ENCODE data around the gene TRPM5.

TRPM5 gene, protein sequence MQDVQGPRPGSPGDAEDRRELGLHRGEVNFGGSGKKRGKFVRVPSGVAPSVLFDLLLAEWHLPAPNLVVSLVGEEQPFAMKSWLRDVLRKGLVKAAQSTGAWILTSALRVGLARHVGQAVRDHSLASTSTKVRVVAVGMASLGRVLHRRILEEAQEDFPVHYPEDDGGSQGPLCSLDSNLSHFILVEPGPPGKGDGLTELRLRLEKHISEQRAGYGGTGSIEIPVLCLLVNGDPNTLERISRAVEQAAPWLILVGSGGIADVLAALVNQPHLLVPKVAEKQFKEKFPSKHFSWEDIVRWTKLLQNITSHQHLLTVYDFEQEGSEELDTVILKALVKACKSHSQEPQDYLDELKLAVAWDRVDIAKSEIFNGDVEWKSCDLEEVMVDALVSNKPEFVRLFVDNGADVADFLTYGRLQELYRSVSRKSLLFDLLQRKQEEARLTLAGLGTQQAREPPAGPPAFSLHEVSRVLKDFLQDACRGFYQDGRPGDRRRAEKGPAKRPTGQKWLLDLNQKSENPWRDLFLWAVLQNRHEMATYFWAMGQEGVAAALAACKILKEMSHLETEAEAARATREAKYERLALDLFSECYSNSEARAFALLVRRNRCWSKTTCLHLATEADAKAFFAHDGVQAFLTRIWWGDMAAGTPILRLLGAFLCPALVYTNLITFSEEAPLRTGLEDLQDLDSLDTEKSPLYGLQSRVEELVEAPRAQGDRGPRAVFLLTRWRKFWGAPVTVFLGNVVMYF (N-terminal part only)

DNA sequence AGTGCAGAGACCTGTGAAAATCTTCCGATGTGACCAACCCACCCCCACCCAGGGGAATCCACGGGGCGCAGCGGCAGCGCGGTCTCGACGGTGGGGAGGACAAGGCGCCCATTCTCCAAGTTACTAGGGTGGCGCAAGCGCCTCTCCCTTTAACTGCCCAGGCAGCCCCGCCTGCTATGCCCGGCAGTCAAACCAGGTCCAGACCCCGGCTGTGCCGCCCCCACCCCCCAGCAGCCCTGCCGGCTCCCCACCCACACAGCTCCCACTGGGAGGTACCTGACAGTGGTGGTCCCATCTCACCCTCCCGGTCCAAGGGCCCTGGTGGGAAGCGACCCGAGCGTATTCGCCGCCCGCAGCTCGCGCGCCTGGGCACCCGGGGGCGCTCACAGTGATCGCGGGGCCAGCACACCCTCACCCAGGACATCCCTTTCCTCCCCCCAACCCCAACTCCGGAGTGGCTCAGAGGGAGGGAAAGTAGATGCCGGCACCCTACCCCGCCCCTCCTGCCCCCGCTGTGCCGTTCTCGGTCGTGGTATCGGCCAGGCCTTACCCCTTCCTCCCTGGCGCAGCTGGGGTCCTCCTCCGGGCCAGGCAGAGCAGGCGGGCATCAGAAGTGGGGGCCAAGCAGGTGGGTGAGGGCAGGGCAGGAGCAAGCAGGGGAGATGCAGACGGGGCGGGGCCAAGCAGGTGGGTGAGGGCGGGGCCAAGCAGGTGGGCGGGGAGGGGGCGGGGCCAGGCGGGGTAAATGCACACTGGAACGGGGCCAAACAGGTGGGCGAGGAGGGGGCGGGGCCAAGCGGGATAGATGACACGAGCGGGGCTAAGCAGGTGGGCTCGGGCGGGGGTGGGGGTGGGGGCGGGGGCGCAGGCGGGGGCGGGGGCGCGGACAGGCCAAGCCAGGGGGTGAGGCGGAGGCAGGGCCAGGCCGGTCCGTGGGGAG, at the start of gene TRPM5:
Gene TRPM5, minus strand, starts transcription at position 634 of the 940 bp plus-strand sequence. CDS start 21,478 bp downstream, outside the sequence.
- no peaks in the 10 kb centered on the region for H3K9me3 ChIP-seq (ENCODE audit: control insufficient read depth in 1 of 2, low read length in 2 of 2)
- H3K9ac ChIP-seq (ENCODE audit: low read depth in 1 of 2, low read length in 2 of 2) = peak within 1 kb of the TSS; percentile 80 to 90
- peak within 1 kb of the TSS; percentile 42 for H3K27ac ChIP-seq (ENCODE audit: low read depth, low read length)
- H3K4me3 ChIP-seq (ENCODE audit: low read depth in 1 of 2, low read length in 2 of 2) = peak within 1 kb of the TSS; percentile 79 to 81
- H3K4me1 ChIP-seq (ENCODE audit: control insufficient read depth in 1 of 2, insufficient read depth in 2 of 2, low read length in 2 of 2) = peaks cover 54 to 56% of the 10 kb centered on the region in 2 donors
- no peaks in the 10 kb centered on the region for H3K36me3 ChIP-seq (ENCODE audit: control insufficient read depth in 1 of 2, insufficient read depth in 2 of 2, low read length in 2 of 2)
- no peaks in the 10 kb centered on the region for H3K27me3 ChIP-seq (ENCODE audit: control insufficient read depth in 1 of 2, insufficient read depth in 2 of 2, low read length in 2 of 2)

DNA sequence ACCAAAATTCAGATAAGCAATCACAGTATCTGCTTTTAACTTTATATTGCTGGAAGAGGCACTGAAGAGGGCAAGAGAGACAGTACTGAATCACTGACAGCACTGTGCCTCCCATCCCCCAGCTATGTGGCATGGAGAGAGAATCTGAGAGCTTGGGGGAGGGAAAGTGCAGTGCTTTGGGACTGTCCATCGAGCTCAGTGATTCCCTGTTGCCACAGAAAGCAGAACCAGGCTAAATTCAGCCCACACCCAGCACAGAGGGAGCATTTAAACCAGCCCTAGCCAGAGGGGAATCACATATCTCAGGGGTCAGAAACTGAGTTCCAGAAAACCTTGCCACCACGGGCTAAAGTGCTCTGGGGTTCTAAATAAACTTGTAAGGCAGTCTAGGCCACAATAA, 44.8 kb upstream of the TRPM5 start:
- Histone ChIP-seq H3K9ac (ENCODE audit: low read depth in 1 of 2, low read length in 2 of 2) (no peak overlapping the region), H3K36me3 (ENCODE audit: control insufficient read depth in 1 of 2, insufficient read depth in 2 of 2, low read length in 2 of 2) (peaks cover 0 to 8% of the 10 kb centered on the region in 2 donors), H3K9me3 (ENCODE audit: control insufficient read depth in 1 of 2, low read length in 2 of 2) (peaks cover 9 to 13% of the 10 kb centered on the region in 2 donors), H3K4me1 (ENCODE audit: control insufficient read depth in 1 of 2, insufficient read depth in 2 of 2, low read length in 2 of 2) (no peaks in the 10 kb centered on the region), H3K27ac (ENCODE audit: low read depth, low read length) (no peak overlapping the region), H3K27me3 (ENCODE audit: control insufficient read depth in 1 of 2, insufficient read depth in 2 of 2, low read length in 2 of 2) (no peaks in the 10 kb centered on the region), H3K4me3 (ENCODE audit: low read depth in 1 of 2, low read length in 2 of 2) (no peak overlapping the region)

DNA sequence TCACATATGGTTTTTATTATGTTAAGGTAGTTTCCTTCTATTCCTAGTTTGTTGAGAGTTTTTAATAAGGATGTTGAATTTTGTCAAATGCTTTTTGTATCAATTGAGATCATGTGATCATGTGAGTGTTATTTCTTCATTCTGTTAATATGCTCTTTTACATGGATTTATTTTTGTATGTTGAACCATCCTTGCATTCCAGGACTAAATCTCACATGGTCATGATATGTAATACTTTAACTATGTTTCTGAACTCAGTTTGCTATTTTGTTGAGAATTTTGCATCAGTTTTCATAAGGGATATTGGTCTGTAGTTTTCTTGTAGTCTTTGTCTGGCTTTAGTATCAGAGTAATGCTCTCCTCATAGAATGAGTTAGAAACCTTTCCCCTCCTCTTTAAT, 43.7 kb upstream of the TRPM5 start:
- H3K36me3 ChIP-seq (ENCODE audit: control insufficient read depth in 1 of 2, insufficient read depth in 2 of 2, low read length in 2 of 2) = peaks cover 0 to 8% of the 10 kb centered on the region in 2 donors
- H3K9ac ChIP-seq (ENCODE audit: low read depth in 1 of 2, low read length in 2 of 2) = no peak overlapping the region
- no peaks in the 10 kb centered on the region for H3K27me3 ChIP-seq (ENCODE audit: control insufficient read depth in 1 of 2, insufficient read depth in 2 of 2, low read length in 2 of 2)
- H3K4me3 ChIP-seq (ENCODE audit: low read depth in 1 of 2, low read length in 2 of 2) = no peak overlapping the region
- no peak overlapping the region for H3K27ac ChIP-seq (ENCODE audit: low read depth, low read length)
- H3K4me1 ChIP-seq (ENCODE audit: control insufficient read depth in 1 of 2, insufficient read depth in 2 of 2, low read length in 2 of 2) = peaks cover 0 to 5% of the 10 kb centered on the region in 2 donors
- H3K9me3 ChIP-seq (ENCODE audit: control insufficient read depth in 1 of 2, low read length in 2 of 2) = peaks cover 9 to 13% of the 10 kb centered on the region in 2 donors

DNA sequence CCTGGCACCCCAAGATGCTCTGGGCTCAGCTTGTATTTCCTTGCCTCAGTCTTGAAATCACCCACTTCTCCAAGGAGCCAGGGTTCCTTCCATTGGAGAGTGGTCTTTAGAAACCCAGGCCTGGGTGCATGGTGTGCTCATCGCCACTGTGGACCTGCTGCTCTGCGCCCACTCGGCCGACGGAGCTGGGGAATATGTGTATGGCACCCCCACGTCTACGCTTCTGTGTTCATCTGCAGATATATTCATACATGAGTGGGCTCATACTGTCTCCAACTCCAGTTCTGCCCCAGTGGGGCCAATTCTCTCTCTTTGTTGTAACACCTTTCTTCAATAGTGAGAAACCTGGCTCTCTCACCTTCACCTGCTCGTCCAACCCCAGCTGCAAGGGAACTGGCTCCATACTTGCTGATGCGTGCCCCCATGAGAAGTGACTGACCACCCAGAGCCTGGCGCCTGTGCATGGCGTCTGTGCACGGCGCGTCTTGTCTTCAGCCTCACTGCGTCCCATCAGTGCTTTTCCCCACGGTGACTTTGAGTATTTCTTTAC, 40.3 kb upstream of the TRPM5 start:
- Histone ChIP-seq H3K9me3 (ENCODE audit: control insufficient read depth in 1 of 2, low read length in 2 of 2) (peaks cover 9 to 13% of the 10 kb centered on the region in 2 donors), H3K4me3 (ENCODE audit: low read depth in 1 of 2, low read length in 2 of 2) (no peak overlapping the region), H3K27ac (ENCODE audit: low read depth, low read length) (no peak overlapping the region), H3K27me3 (ENCODE audit: control insufficient read depth in 1 of 2, insufficient read depth in 2 of 2, low read length in 2 of 2) (no peaks in the 10 kb centered on the region), H3K36me3 (ENCODE audit: control insufficient read depth in 1 of 2, insufficient read depth in 2 of 2, low read length in 2 of 2) (peaks cover 3 to 4% of the 10 kb centered on the region in 2 donors), H3K9ac (ENCODE audit: low read depth in 1 of 2, low read length in 2 of 2) (no peak overlapping the region), H3K4me1 (ENCODE audit: control insufficient read depth in 1 of 2, insufficient read depth in 2 of 2, low read length in 2 of 2) (peaks cover 11 to 15% of the 10 kb centered on the region in 2 donors)

DNA sequence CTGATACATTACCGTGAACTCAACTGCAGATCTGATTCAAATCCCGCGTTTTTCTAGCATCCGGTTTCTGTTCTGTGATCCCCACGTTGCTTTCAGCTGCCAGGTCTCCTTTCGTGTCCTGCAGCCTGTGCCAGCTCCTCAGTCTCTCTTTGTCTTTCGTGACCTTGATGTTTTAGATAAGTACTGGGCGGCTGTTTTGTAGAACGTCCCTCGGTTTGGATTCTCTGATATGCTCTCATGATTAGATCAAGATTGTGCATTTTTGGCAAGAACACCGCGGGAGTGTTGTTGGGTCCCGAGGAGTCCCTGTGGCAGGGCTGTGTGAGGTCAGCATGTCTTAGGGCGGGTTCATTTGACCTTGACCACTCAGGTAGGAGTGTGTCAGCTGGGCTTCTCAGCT, 39.1 kb upstream of the TRPM5 start:
- Histone ChIP-seq H3K4me1 (ENCODE audit: control insufficient read depth in 1 of 2, insufficient read depth in 2 of 2, low read length in 2 of 2) (peaks cover 11 to 15% of the 10 kb centered on the region in 2 donors), H3K9ac (ENCODE audit: low read depth in 1 of 2, low read length in 2 of 2) (no peak overlapping the region), H3K27me3 (ENCODE audit: control insufficient read depth in 1 of 2, insufficient read depth in 2 of 2, low read length in 2 of 2) (no peaks in the 10 kb centered on the region), H3K9me3 (ENCODE audit: control insufficient read depth in 1 of 2, low read length in 2 of 2) (peaks cover 9 to 19% of the 10 kb centered on the region in 2 donors), H3K27ac (ENCODE audit: low read depth, low read length) (no peak overlapping the region), H3K4me3 (ENCODE audit: low read depth in 1 of 2, low read length in 2 of 2) (no peak overlapping the region), H3K36me3 (ENCODE audit: control insufficient read depth in 1 of 2, insufficient read depth in 2 of 2, low read length in 2 of 2) (peaks cover 3 to 9% of the 10 kb centered on the region in 2 donors)

DNA sequence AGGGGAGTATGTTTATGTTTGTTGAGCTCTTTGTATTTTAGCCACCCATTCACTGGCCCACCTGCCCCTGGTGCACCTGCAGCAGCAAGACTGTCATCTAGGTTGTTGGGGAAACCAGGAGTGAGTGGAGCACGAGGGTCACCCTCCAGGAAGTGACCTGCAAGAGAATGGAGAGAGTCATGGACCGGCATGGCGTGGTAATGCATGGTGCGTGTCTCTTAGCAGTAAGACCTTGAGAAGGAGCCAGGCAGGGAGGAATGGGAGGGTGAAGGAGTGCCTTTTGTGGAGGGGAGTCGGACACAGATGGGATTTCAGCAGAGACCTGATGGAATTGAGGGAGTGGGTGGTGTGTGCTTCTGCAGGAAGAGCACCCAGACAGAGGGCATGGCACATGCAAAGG, 38.4 kb upstream of the TRPM5 start:
- H3K27me3 ChIP-seq (ENCODE audit: control insufficient read depth in 1 of 2, insufficient read depth in 2 of 2, low read length in 2 of 2) = no peaks in the 10 kb centered on the region
- H3K9me3 ChIP-seq (ENCODE audit: control insufficient read depth in 1 of 2, low read length in 2 of 2) = peaks cover 5 to 12% of the 10 kb centered on the region in 2 donors
- H3K27ac ChIP-seq (ENCODE audit: low read depth, low read length) = no peak overlapping the region
- no peak overlapping the region for H3K9ac ChIP-seq (ENCODE audit: low read depth in 1 of 2, low read length in 2 of 2)
- peaks cover 3 to 9% of the 10 kb centered on the region in 2 donors for H3K36me3 ChIP-seq (ENCODE audit: control insufficient read depth in 1 of 2, insufficient read depth in 2 of 2, low read length in 2 of 2)
- H3K4me3 ChIP-seq (ENCODE audit: low read depth in 1 of 2, low read length in 2 of 2) = no peak overlapping the region
- peaks cover 11 to 15% of the 10 kb centered on the region in 2 donors for H3K4me1 ChIP-seq (ENCODE audit: control insufficient read depth in 1 of 2, insufficient read depth in 2 of 2, low read length in 2 of 2)

DNA sequence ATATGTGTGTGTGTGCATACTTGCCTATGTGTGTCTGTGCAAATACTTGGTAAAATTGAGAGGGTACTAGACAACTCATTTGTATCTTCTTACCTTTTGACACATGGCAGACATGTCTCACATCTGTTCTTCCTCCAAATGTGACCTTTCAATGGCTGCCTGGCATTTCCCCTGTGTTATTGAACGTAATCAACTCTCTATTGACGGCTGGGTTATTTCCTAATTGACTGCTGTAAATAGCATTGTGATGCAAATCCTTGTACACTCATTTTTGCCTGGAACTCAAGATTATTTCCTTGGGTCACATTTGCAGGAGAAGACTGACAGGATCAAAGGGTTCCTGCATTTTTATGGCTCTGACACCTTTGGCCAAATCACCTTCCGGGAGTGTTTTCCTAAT, 37.9 kb upstream of the TRPM5 start:
- Histone ChIP-seq H3K27me3 (ENCODE audit: control insufficient read depth in 1 of 2, insufficient read depth in 2 of 2, low read length in 2 of 2) (no peaks in the 10 kb centered on the region), H3K9ac (ENCODE audit: low read depth in 1 of 2, low read length in 2 of 2) (no peak overlapping the region), H3K9me3 (ENCODE audit: control insufficient read depth in 1 of 2, low read length in 2 of 2) (peaks cover 5 to 10% of the 10 kb centered on the region in 2 donors), H3K27ac (ENCODE audit: low read depth, low read length) (no peak overlapping the region), H3K4me1 (ENCODE audit: control insufficient read depth in 1 of 2, insufficient read depth in 2 of 2, low read length in 2 of 2) (peaks cover 11 to 15% of the 10 kb centered on the region in 2 donors), H3K36me3 (ENCODE audit: control insufficient read depth in 1 of 2, insufficient read depth in 2 of 2, low read length in 2 of 2) (peaks cover 3 to 11% of the 10 kb centered on the region in 2 donors), H3K4me3 (ENCODE audit: low read depth in 1 of 2, low read length in 2 of 2) (no peak overlapping the region)

DNA sequence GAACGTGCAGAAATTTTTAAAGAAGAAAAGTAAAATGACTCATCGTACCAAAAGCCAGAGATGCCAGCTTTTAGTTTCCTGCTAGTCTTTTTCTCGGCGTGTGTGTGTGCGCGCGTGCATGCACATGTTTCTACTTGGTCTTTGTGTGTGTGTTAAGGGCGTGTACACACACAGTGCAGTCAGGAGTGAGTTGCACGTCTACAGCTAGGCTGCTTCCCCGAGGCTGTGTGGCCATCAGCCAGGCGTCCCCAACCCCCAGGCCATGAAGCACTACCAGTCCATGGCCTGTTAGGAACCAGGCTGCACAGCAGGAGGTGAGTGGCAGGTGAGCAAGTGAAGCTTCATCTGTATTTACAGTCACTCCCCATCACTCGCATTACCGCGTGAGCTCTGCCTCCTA, 36.9 kb upstream of the TRPM5 start:
- Histone ChIP-seq H3K4me1 (ENCODE audit: control insufficient read depth in 1 of 2, insufficient read depth in 2 of 2, low read length in 2 of 2) (peaks cover 11 to 15% of the 10 kb centered on the region in 2 donors), H3K9me3 (ENCODE audit: control insufficient read depth in 1 of 2, low read length in 2 of 2) (peaks cover 5 to 10% of the 10 kb centered on the region in 2 donors), H3K27me3 (ENCODE audit: control insufficient read depth in 1 of 2, insufficient read depth in 2 of 2, low read length in 2 of 2) (no peaks in the 10 kb centered on the region), H3K27ac (ENCODE audit: low read depth, low read length) (no peak overlapping the region), H3K36me3 (ENCODE audit: control insufficient read depth in 1 of 2, insufficient read depth in 2 of 2, low read length in 2 of 2) (peaks cover 3 to 14% of the 10 kb centered on the region in 2 donors), H3K9ac (ENCODE audit: low read depth in 1 of 2, low read length in 2 of 2) (no peak overlapping the region), H3K4me3 (ENCODE audit: low read depth in 1 of 2, low read length in 2 of 2) (no peak overlapping the region)

DNA sequence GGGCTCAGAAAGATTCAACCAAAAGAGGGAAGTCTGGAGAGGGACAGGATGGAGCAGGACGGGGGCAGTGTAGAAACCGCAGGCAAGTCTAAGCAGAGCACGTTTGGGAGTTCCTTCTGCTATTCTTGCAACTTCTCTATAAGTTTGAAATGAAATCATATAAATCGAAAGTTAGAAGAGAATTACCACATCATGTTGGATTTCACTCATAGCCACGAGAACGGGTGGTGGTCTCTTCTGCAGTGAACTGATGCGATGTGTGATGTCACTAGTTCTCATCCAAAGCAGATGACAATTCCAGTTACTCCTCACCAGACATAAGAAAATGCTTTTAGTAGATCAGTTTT, 36.5 kb upstream of the TRPM5 start:
- Histone ChIP-seq H3K27ac (ENCODE audit: low read depth, low read length) (no peak overlapping the region), H3K36me3 (ENCODE audit: control insufficient read depth in 1 of 2, insufficient read depth in 2 of 2, low read length in 2 of 2) (peaks cover 3 to 14% of the 10 kb centered on the region in 2 donors), H3K27me3 (ENCODE audit: control insufficient read depth in 1 of 2, insufficient read depth in 2 of 2, low read length in 2 of 2) (no peaks in the 10 kb centered on the region), H3K9me3 (ENCODE audit: control insufficient read depth in 1 of 2, low read length in 2 of 2) (peaks cover 5 to 9% of the 10 kb centered on the region in 2 donors), H3K4me1 (ENCODE audit: control insufficient read depth in 1 of 2, insufficient read depth in 2 of 2, low read length in 2 of 2) (peaks cover 11 to 15% of the 10 kb centered on the region in 2 donors), H3K4me3 (ENCODE audit: low read depth in 1 of 2, low read length in 2 of 2) (no peak overlapping the region), H3K9ac (ENCODE audit: low read depth in 1 of 2, low read length in 2 of 2) (no peak overlapping the region)

Data from duodenal mucosa (tissue), 2 donors.